Esophagus muscularis mucosa (tissue), 4 donors: ENCODE measurements around the gene ARNT2. TPM values are rescaled to one million over a fixed set of nuclear protein-coding genes. Genes with fewer than 3 reads are reported as not detected.
A peak's percentile ranks its signal among the peaks of the same experiment; 100 is the strongest.
"Not testable (repeated sequence)": the region's sequence is repeated elsewhere in the genome, so short reads cannot be mapped to it uniquely, and the experiment has no call there.

Source experiments
- DNase-seq: peaks from one replicate; pipeline ENCODE4 v3.0.0-alpha.2; 2017; ENCODE audit errors: extremely low spot score
- H3K27ac ChIP-seq, 4 donors: fragments of 200-600 bp; sonication (generic); replicated peaks in 1 of 4; 1 replicate in 3 of 4; 2 replicates in 1 of 4; pipeline ENCODE4 v1.5.1; 2016 to 2019; ENCODE audit warnings: mild to moderate bottlenecking in 1 of 4
- H3K27me3 ChIP-seq, 4 donors: fragments of 200-600 bp; sonication (generic); one replicate each; pipeline versions ENCODE4 v1.5.1 to v1.6.0; 2016 to 2019
- H3K36me3 ChIP-seq, 4 donors: fragments of 200-600 bp; sonication (generic); one replicate each; pipeline ENCODE4 v1.5.1; 2016 to 2019
- H3K4me1 ChIP-seq, 4 donors: fragments of 200-600 bp; sonication (generic); one replicate each; pipeline ENCODE4 v1.5.1; 2016 to 2019
- H3K4me3 ChIP-seq, 4 donors: fragments of 200-600 bp; sonication (generic); 1 replicate in 2 of 4; 2 replicates in 2 of 4; pipeline ENCODE4 v1.5.1; 2016 to 2019; ENCODE audit warnings: mild to moderate bottlenecking in 4 of 4, moderate library complexity in 1 of 4
- H3K9me3 ChIP-seq, 4 donors: fragments of 200-600 bp; sonication (generic); 1 replicate in 3 of 4; 2 replicates in 1 of 4; pipeline ENCODE4 v1.5.1; 2016 to 2019
- EP300 ChIP-seq: sonication (generic); formaldehyde crosslinking; IDR thresholded peaks from one replicate; pipeline ENCODE4 v1.6.1; 2017; ENCODE audit warnings: antibody characterized with exemption
- POLR2A ChIP-seq: fragments of 450-650 bp; IDR thresholded peaks from one replicate; pipeline ENCODE4 v1.6.1; 2017; ENCODE audit warnings: antibody characterized with exemption, moderate library complexity, mild to moderate bottlenecking, low read depth
- POLR2AphosphoS5 ChIP-seq, 2 donors: sonication (generic); formaldehyde crosslinking; IDR thresholded peaks; one replicate each; pipeline ENCODE4 v1.6.1; 2017; ENCODE audit warnings: antibody characterized with exemption in 2 of 2
- WGBS: methylation state at CpG from one replicate; pipeline ENCODE4 v1.1.5; 2018; 5-methylcytosine and 5-hydroxymethylcytosine counted together
- intact Hi-C: fragments of 100-400 bp; cut with DNase I; formaldehyde crosslinking; loops from one replicate; pipeline ENCODE4 v1.15.1; 2023
- total RNA-seq, 4 donors: library from RNA; depleted of rRNA; stranded (reverse); fragments of >200 nt; gene quantifications; one replicate each; pipeline versions ENCODE4 v1.1.0 to v1.2.1, GENCODE V29; 2016
- TF ChIP-seq, protein P1 (sequence below), 3 experiments: fragments of 200-600 bp in 2 of 3; fragments of 450-650 bp in 1 of 3; sonication (generic) in 2 of 3; IDR thresholded peaks; one replicate each; pipeline ENCODE4 v1.5.1; 2017 to 2019; ENCODE audit warnings: antibody characterized with exemption in 3 of 3, mild to moderate bottlenecking in 2 of 3, moderate library complexity in 1 of 3

The ARNT2 gene
- total RNA-seq, 4 donors from 2014 or later = 5.4 to 14.6 (median 8.2) TPM

DNA sequence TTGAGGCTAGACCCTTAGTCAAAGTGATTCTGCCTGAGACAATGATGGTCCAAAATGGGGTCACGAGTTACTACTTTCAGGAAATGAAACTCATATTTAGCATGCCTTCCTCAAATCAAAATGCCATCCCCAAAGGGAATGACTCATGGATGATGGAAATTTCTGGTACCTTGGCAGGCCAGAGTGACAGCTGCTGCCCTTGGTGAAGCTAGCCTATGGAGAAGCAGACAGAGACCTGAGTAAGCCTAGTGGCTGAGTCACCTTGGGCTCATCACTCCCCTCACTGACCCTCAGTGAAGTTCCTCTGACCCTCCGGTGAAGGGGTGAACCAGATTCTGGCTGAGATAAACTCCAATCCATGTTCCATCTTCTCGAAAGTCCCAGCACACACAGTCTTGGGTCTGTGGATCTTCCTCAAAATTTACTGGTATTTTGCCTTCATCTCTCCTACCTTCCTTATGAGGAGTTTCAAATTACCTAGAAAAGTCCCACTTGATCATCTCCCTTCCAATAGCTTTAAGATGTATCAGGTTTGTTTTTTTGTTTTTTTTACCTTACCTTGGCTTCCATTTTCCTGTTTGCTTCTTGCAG, 236.4 kb downstream of the ARNT2 start:
- TF ChIP-seq POLR2A (no peak), EP300 (no peak), POLR2AphosphoS5 (IDR thresholded peaks at IDR 0.05) (no peak)
- TF ChIP-seq, protein P1, sequence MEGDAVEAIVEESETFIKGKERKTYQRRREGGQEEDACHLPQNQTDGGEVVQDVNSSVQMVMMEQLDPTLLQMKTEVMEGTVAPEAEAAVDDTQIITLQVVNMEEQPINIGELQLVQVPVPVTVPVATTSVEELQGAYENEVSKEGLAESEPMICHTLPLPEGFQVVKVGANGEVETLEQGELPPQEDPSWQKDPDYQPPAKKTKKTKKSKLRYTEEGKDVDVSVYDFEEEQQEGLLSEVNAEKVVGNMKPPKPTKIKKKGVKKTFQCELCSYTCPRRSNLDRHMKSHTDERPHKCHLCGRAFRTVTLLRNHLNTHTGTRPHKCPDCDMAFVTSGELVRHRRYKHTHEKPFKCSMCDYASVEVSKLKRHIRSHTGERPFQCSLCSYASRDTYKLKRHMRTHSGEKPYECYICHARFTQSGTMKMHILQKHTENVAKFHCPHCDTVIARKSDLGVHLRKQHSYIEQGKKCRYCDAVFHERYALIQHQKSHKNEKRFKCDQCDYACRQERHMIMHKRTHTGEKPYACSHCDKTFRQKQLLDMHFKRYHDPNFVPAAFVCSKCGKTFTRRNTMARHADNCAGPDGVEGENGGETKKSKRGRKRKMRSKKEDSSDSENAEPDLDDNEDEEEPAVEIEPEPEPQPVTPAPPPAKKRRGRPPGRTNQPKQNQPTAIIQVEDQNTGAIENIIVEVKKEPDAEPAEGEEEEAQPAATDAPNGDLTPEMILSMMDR (IDR thresholded peaks at IDR 0.05) = no peak
- peaks cover 0 to 11% (median 4%) of the 10 kb centered on the region in 4 donors for H3K9me3 ChIP-seq
- DNase-seq = no peak
- intact Hi-C loops = no loop called here
- H3K4me1 ChIP-seq = no peaks in the 10 kb centered on the region
- 95% methylated on average over 3 of the region's 3 CpGs for WGBS
- no peaks in the 10 kb centered on the region for H3K36me3 ChIP-seq
- H3K4me3 ChIP-seq = no peak overlapping the region
- no peaks in the 10 kb centered on the region for H3K27me3 ChIP-seq
- H3K27ac ChIP-seq = no peak overlapping the region

GRCh38 chr15:80641384-80641783, 237.2 kb downstream of the ARNT2 start:
- Histone ChIP-seq H3K36me3 (no peaks in the 10 kb centered on the region), H3K9me3 (peaks cover 0 to 11% (median 4%) of the 10 kb centered on the region in 4 donors), H3K27me3 (no peaks in the 10 kb centered on the region), H3K4me3 (no peak overlapping the region), H3K4me1 (no peaks in the 10 kb centered on the region), H3K27ac (no peak overlapping the region)
- TF ChIP-seq POLR2AphosphoS5 (IDR thresholded peaks at IDR 0.05) (no peak), POLR2A (no peak), EP300 (no peak)
- TF ChIP-seq, protein P1 (IDR thresholded peaks at IDR 0.05) = no peak
- intact Hi-C loops = no loop called here
- no peak for DNase-seq
- 96% methylated on average over 7 of the region's 7 CpGs for WGBS

DNA sequence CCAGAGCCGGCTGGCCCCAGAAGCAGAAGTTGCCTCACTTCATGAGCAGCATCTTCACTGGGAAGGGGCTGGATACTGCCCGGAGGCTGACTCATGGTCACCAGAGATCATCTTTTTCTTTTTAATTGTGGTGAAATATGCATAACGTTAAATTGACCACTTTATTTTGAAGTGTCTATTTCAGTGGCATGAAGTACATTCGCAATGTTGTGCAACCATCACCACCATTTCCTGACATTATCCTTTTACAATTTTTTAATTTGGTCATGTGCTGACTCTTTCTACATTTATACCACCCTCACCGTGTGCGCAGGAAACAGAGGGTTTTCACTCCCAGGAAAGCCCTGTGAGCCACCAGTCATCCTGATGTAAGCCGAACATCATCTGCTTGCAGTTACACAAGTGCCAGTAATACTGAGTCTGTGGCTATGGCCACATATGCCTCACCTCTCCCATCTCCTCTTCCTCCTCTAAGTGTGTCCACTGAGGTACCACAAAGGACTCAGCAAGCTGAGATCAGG, 239.3 kb downstream of the ARNT2 start:
- H3K4me1 ChIP-seq = no peaks in the 10 kb centered on the region
- no peak for DNase-seq
- intact Hi-C loops = no loop called here
- H3K36me3 ChIP-seq = no peaks in the 10 kb centered on the region
- no peaks in the 10 kb centered on the region for H3K27me3 ChIP-seq
- no peak for TF ChIP-seq POLR2AphosphoS5 (IDR thresholded peaks at IDR 0.05)
- TF ChIP-seq POLR2A = no peak
- TF ChIP-seq, protein P1 (IDR thresholded peaks at IDR 0.05) = no peak
- no peak for TF ChIP-seq EP300
- WGBS = 62% methylated on average over 7 of the region's 7 CpGs
- no peak overlapping the region for H3K27ac ChIP-seq
- H3K4me3 ChIP-seq = no peak overlapping the region
- peaks cover 0 to 11% (median 4%) of the 10 kb centered on the region in 4 donors for H3K9me3 ChIP-seq

DNA sequence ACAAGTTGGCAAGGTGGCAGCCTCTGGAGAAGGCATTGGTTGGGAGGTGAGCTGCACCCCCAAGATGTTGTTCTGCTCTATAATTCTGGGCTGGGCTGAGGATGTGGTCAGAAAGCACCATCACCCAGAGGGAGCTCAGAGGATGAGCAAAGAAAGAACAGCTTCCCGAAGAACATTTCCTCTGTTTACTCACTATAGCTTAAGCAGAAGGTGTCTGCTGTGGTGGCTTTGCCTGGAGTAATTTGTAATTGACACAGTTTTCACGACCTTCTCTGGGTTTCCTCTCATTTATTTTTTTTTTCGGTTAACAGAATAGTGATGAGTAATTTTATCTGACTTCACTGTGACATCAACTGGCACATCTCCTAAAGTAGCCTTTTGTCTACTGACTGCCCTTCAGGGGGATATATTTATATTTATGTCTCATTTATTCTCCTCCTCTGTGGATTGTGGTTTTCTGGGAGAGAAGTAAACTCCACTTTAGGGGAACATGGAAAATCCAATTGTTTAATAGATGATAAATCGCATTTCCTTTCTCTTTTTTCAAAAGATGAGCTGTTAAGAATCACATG, 241.4 kb downstream of the ARNT2 start:
- DNase-seq = peak; percentile 57
- WGBS = 47% methylated on average over 4 of the region's 4 CpGs

DNA sequence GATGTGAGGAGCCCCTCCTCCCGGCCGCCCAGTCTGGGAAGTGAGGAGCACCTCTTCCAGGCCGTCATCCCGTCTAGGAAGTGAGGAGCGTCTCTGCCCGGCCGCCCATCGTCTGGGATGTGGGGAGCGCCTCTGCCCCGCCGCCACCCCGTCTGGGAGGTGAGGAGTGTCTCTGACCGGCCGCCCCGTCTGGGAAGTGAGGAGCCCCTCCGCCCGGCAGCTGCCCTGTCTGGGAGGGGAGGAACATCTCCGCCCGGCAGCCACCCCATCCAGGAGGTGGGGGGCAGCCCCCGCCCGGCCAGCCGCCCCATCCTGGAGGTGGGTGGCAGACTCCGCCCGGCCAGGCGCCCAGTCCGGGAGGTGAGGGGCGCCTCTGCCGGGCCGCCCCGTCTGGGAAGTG, 243.2 kb downstream of the ARNT2 start:
- intact Hi-C loops, H3K4me3 ChIP-seq, H3K36me3 ChIP-seq, H3K4me1 ChIP-seq, H3K27ac ChIP-seq, H3K27me3 ChIP-seq, DNase-seq: not testable (repeated sequence)
- WGBS = 98% methylated on average over 10 of the region's 30 CpGs
- peaks cover 0 to 12% (median 9%) of the 10 kb centered on the region in 4 donors for H3K9me3 ChIP-seq

More for the DNA sequence above, 241.4 kb downstream of the ARNT2 start:
- H3K36me3 ChIP-seq = no peaks in the 10 kb centered on the region
- H3K27ac ChIP-seq = no peak overlapping the region
- no peaks in the 10 kb centered on the region for H3K27me3 ChIP-seq
- intact Hi-C loops = no loop called here
- peaks cover 0 to 7% (median 3%) of the 10 kb centered on the region in 4 donors for H3K9me3 ChIP-seq
- TF ChIP-seq POLR2AphosphoS5 (IDR thresholded peaks at IDR 0.05) = no peak
- TF ChIP-seq EP300 = no peak
- TF ChIP-seq POLR2A = no peak
- TF ChIP-seq, protein P1 (IDR thresholded peaks at IDR 0.05) = no peak
- H3K4me1 ChIP-seq = no peaks in the 10 kb centered on the region
- H3K4me3 ChIP-seq = no peak overlapping the region

Other genes with a start within 250 kb of the ARNT2 start
- gene CTXND1, start 152.2 kb upstream of the ARNT2 start, total RNA-seq = under 1 TPM; 0.33 to 0.80 (median 0.56) TPM